GM18505 (cell line): ENCODE data around the gene GPR161.
"Not testable (repeated sequence)": the region's sequence is repeated elsewhere in the genome, so short reads cannot be mapped to it uniquely, and the experiment has no call there.

Source experiments
- ATAC-seq: cut with Tn5 transposase; IDR thresholded peaks from one replicate; pipeline ENCODE4 v1.9.1; 2021; ENCODE audit not compliant: unreplicated experiment
- POLR2A ChIP-seq: IDR thresholded peaks from 4 replicates; pipeline ENCODE4 v1.6.1; 2011; ENCODE audit warnings: borderline replicate concordance; ENCODE audit not compliant: insufficient read depth, insufficient read length; ENCODE audit errors: extremely low read depth

The GPR161 gene

DNA sequence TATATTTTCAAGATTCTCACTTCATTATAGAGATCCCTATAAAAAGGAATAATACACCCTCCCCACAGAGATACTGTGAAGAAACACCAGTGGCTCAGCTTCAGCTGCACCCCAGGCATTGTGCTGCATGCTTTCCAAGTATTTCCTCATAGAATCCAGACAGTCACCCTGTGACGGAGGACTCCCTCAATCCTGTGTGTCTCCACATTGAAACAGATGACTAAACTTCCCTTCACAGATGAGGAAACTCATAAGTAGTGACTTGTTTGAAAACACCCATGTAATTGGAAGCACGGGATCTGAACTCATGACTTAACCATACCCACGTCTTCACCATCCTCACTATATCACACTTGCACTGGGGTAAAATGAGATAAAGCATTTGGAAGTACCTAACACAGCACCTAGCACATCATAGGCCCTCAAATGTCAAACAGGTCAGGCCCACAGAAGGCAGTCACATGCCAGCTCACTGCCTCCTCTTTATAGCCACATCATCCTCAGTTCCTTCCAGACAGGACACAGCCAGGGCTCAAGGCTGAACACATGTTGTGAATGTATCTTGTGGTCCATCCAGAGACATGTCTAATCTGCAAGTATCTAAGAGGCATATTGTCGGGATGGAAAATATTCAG, 55.2 kb downstream of the GPR161 start:
- ATAC-seq = no peak
- TF ChIP-seq POLR2A = no peak

DNA sequence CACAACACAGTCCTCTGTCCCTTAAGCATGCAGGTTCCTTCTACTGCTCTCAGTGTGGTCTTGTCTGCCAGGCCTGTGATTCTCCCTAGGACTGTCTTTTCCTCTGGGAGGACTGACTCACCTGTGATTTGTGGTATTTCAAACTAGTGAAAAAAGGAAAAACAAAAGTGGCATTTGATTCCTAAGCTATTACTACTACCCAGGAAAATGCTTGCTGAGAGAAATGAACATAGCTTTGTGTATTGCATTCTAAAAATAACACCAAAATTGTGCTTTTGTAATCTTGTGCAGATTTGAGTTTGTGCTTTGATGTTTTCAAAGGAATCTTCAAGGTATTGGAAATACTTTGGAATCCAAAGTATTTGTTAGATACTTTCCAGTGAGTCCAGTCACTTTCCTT, 57.0 kb downstream of the GPR161 start:
- ATAC-seq = no peak
- TF ChIP-seq POLR2A = no peak

DNA sequence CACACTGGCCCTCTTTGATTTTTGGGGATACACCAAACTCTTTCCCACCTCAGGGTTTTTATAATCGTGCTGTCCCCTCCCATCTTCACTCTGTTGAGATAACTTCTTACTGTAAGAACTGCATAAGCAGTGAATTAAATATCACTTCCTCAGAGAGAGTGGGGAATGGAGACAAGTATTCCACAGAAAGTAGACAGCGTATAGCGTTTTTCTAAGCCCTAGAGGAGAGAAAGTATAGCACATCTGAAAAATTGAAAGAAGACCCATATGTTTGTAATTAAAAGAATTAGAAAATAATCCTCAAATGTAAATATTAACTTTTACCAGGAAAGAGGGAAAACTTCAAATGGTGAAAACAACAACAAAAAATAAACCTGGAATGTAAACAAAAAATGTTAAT, 67.3 kb downstream of the GPR161 start:
- ATAC-seq = no peak
- no peak for TF ChIP-seq POLR2A

DNA sequence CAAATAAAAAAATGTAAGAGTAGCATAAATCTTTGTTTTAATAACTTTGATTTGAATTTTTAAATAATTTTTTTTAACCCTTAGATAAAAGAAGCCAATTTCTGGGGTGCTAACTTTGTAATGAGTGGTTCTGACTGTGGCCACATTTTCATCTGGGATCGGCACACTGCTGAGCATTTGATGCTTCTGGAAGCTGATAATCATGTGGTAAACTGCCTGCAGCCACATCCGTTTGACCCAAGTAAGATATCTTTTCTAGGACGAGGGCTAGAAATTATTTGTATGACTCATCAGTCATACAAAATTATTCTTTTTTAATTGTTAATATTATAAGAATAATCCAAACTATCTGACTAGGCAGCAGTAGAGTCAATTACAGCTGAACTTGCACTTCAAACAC, 71.2 kb downstream of the GPR161 start:
- no peak for TF ChIP-seq POLR2A
- no peak for ATAC-seq

DNA sequence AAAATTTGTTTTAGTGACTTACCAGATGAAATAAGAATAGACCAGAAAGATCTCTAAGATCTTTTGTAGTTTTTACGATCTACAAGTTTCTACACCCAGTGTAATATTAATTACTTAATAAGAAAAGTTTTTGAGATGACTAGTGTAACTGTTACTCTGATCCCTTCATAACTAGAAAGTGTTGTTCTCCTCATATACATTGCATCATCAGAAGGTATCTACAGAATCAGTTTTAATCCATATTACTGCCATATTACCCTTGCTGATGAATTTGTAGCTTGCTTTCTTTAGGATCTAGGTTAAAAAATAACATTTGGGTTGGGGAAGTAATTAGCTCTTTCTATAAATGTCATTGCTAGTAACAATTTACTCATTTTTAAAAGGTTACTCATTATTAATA, 72.5 kb downstream of the GPR161 start:
- ATAC-seq = no peak

DNA sequence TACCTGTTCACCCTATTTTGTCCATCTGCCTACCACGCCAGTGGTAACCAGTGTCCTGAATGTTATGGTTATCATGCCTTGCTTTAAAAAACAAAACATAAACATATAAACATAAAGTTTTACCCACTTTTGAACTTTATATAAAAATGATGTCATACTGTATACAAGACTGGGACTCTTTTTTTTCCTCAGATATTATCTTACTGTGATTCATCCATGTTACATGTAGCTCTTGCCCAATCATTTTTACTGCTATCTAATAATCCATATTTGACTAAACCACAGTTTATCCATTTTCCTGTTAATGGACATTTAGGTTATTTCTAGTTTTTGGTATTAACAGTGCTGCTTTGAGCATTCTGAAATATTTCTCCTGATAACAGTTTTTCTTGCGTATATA, 78.8 kb downstream of the GPR161 start:
- TF ChIP-seq POLR2A = no peak
- ATAC-seq = no peak

More for the DNA sequence above, 72.5 kb downstream of the GPR161 start:
- no peak for TF ChIP-seq POLR2A

DNA sequence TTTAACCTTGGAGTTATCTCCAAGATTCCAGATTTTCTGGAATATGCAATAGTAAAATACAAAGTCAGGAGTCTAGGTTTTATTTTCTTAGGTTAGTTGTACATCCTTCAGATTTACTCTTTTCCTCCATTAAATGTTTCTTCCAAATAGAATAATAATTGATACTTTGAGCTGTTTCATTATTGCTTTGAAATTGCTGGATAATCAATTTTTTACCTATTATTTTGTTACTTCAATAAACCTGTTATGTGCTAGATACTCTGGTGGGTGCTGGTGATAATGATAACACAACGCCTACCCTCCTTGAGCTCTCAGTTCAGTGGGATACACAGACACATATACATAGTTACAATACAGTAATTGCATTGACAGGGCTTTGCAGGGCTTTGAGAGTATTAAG, 79.4 kb downstream of the GPR161 start:
- TF ChIP-seq POLR2A = no peak
- no peak for ATAC-seq

DNA sequence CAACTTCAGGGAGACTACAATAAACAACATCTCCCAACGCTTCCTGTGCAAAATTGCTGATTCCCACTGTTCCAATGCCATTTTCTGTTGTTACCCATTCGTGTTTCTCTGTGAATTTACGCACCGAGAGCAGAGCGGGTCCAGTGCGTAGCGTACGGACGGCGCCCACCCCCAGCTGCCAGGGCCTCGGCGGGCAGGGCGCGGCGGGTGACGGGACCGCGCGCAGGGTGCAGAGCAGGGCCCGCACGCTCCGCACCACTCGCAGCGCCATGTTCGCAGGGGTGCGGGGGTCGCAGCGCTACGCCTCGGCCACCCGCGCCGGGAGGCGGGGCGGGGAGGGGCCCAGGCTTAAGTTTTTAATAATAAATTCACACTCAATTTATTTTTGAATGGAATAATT, 80.6 kb downstream of the GPR161 start:
- ATAC-seq = not testable (repeated sequence)

DNA sequence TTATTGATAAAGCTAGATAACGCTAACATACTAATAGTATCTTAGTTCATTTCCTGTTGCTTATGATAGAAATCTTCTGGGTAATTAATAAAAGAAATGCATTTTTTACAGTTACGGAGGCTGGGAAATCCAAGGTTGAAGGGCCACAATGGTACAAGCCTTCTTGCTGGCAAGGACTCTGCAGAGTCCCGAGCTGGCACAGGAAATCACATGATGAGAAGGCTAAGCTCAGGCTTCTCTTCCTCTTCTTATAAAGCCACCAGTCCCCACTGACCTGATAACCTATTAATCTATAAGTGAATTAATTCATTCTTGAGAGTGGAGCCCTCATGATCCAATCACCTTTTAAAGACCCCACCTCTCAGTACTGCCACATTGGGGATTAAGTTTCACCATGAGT, 82.6 kb downstream of the GPR161 start:
- ATAC-seq = no peak
- no peak for TF ChIP-seq POLR2A

DNA sequence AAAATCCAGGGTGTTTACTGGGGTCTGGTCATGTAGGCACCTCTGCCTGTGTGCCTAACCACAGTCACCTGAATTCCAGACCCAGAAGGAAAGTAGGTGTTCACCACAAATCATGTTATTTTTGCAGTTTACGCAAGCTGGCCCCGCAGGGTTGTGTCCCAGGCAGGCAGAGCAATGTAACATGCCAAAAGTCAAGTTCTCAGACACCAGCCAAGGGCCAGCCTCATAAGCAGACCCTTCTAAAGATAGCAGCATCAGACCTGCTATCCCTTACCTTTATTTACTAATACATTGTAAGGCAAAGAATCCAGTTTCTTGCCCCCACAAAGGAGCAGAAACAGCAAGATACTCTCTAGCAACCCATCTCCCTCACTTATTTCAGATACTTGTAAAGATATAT, 83.0 kb downstream of the GPR161 start:
- TF ChIP-seq POLR2A = no peak
- no peak for ATAC-seq

DNA sequence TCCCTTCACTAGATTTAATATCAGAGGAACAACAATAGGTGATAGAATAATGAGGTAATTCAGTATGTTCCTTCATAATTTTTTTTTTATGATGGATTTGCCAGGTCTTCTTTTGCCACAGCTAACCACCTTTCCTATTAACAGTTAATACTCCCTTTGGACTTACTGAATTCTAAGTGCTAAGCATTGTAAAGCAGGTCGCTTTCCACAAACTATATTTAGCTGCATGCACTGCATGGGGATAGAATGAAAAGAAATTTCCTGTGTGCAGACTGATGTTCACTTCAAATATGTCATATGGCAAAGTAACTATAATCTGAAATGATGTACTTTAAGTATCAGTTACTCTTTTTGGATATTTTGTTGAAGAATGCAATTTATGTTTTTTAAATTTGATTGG, 85.8 kb downstream of the GPR161 start:
- ATAC-seq = no peak
- TF ChIP-seq POLR2A = no peak

DNA sequence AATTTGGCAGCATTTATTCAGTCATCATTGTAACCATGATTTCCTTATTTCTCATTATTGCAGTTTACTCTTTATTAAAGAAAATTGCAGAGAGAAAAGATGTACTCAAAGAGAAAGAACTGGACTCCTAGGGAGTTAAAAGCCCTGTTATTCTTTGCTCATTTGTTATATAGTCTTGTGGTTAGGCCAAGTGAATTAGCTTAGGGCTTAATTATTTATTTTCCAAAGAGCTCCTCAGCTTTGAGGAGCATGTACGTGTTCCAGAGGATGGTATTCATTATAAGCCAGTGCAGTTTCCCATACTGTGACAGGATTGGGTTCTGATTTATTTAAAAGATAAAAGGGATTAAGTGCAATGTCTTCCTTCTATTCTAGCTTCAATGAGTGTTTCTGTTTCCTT, 86.4 kb downstream of the GPR161 start:
- TF ChIP-seq POLR2A = no peak
- ATAC-seq = no peak

DNA sequence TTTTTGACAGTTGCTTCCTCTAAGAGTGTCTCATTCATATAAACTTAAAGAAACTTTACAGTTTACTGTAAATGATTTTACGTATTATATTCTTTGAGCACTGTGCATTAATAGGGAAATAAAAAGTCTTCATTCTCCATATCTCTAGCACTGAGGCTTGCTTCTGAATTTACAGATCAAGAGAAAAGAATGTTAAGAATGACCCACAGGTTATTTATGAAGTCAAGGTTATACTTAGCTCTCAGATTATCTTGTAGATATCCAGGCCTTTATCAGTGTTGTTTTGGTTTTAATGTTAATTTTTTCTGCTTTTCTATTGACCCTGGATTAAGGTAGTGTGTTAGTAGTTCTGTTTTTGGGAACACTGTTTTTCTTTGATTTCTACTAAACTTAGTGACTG, 91.4 kb downstream of the GPR161 start:
- ATAC-seq = no peak
- no peak for TF ChIP-seq POLR2A

DNA sequence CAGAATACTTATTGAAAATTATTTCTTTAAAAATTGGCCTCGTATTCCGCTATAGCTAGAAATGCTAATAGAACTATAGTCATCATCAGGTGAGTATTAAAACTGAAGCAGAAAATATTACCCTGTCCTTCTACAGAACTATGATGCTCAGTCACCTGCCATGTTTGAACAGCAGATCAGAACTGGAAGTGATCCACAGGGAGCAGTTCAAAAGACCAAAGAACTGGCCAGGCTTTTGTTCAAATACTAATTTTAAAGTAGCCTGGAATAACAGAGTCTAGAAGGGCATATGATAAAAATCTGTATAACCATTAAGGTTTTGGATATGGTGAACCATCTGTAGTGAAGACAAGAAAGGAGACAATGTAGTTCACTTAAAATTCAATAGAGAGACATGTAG, 94.4 kb downstream of the GPR161 start:
- TF ChIP-seq POLR2A = no peak
- no peak for ATAC-seq

DNA sequence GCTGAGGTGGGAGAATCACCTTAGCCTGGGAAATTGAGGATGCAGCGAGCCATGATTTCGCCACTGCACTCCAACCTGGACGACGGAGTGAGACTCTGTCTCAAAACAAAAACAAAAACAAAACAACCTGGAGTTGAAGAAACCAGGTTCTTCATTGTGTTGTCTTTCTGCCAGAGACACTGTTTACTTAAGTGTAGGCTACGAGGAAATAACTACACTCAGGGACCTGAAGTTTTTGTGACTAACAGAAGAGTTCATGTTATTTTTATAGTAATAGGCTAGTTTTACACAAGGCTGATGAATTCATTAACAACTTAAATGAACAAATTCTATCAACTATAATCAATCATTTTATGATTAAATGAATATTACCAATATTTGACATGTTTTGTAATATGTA, 101.4 kb downstream of the GPR161 start:
- ATAC-seq = no peak
- no peak for TF ChIP-seq POLR2A
